Upper lobe of right lung (tissue), 1 donor: ENCODE measurements around the gene PCDHA13. TPM values are rescaled to one million over a fixed set of nuclear protein-coding genes. Genes with fewer than 3 reads are reported as not detected.
"Not testable (repeated sequence)": the region's sequence is repeated elsewhere in the genome, so short reads cannot be mapped to it uniquely, and the experiment has no call there.

Source experiments
- ATAC-seq: fragments of 200-7000 bp; cut with Tn5 transposase; one replicate; pipeline ENCODE4 v1.9.1; 2020; ENCODE audit warnings: mild to moderate bottlenecking, moderate library complexity
- DNase-seq: peaks from one replicate; pipeline ENCODE4 v3.0.0-alpha.2; 2020
- H3K27ac ChIP-seq: fragments of 200-600 bp; one replicate; pipeline ENCODE4 v1.8.0; 2022
- H3K27me3 ChIP-seq: fragments of 200-600 bp; one replicate; pipeline ENCODE4 v1.8.0; 2022; ENCODE audit warnings: mild to moderate bottlenecking
- H3K36me3 ChIP-seq: fragments of 200-600 bp; one replicate; pipeline ENCODE4 v1.8.0; 2022
- H3K4me1 ChIP-seq: fragments of 200-600 bp; one replicate; pipeline ENCODE4 v1.8.0; 2022
- H3K4me3 ChIP-seq: fragments of 200-600 bp; one replicate; pipeline ENCODE4 v1.8.0; 2022; ENCODE audit warnings: mild to moderate bottlenecking
- H3K9me3 ChIP-seq: fragments of 200-600 bp; one replicate; pipeline ENCODE4 v1.8.0; 2022
- intact Hi-C: fragments of 100-400 bp; cut with DNase I; formaldehyde crosslinking; loops from one replicate; pipeline ENCODE4 v1.11.0; 2022
- total RNA-seq: library from RNA; stranded (reverse); fragmentation: NEBNext Ultra II Directional; extraction: Animal tissue kit (Norgen Biotek cat#: 25700); gene quantifications from one replicate; pipeline ENCODE4 v1.2.1, GENCODE V29; 2021
- TF ChIP-seq, protein P1 (sequence below): fragments of 200-600 bp; IDR thresholded peaks from one replicate; pipeline ENCODE4 v1.8.0; 2022; ENCODE audit warnings: antibody characterized with exemption
- donor health status: DM: no; HTN: yes; CAD: no; lungs with severe emphysema.

PCDHA13 gene
- total RNA-seq, 1 donor from 2014 or later: 2.3 TPM

DNA sequence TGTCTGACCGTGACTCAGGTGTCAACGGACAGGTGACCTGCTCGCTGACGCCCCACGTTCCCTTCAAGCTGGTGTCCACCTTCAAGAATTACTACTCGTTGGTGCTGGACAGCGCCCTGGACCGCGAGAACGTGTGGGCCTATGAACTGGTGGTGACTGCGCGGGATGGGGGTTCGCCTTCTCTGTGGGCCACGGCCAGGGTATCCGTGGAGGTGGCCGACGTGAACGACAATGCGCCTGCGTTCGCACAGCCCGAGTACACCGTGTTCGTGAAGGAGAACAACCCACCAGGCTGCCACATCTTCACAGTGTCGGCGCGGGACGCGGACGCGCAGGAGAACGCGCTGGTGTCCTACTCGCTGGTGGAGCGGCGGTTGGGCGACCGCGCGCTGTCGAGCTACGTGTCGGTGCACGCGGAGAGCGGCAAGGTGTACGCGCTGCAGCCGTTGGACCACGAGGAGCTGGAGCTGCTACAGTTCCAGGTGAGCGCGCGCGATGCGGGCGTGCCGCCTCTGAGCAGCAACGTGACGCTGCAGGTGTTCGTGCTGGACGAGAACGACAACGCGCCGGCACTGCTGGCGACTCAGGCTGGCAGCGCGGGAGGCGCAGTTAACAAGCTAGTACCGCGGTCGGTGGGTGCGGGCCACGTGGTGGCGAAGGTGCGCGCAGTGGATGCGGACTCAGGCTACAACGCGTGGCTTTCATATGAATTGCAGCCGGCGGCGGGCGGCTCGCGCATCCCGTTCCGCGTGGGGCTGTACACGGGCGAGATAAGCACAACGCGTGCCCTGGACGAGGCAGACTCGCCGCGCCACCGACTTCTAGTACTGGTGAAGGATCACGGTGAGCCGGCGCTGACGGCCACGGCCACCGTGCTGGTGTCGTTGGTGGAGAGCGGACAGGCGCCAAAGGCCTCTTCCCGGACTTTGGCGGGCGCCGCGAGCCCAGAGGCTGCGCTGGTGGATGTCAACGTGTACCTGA, 11.4 kb upstream of the PCDHA13 start:
- Histone ChIP-seq H3K27me3 (peaks cover 4% of the 10 kb centered on the region), H3K27ac (no peak overlapping the region), H3K4me3 (no peak overlapping the region), H3K36me3 (no peaks in the 10 kb centered on the region), H3K9me3 (no peaks in the 10 kb centered on the region), H3K4me1 (no peaks in the 10 kb centered on the region)
- TF ChIP-seq, protein P1, sequence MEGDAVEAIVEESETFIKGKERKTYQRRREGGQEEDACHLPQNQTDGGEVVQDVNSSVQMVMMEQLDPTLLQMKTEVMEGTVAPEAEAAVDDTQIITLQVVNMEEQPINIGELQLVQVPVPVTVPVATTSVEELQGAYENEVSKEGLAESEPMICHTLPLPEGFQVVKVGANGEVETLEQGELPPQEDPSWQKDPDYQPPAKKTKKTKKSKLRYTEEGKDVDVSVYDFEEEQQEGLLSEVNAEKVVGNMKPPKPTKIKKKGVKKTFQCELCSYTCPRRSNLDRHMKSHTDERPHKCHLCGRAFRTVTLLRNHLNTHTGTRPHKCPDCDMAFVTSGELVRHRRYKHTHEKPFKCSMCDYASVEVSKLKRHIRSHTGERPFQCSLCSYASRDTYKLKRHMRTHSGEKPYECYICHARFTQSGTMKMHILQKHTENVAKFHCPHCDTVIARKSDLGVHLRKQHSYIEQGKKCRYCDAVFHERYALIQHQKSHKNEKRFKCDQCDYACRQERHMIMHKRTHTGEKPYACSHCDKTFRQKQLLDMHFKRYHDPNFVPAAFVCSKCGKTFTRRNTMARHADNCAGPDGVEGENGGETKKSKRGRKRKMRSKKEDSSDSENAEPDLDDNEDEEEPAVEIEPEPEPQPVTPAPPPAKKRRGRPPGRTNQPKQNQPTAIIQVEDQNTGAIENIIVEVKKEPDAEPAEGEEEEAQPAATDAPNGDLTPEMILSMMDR: no peak
- intact Hi-C loops: loop anchor here (10.0 kb wide), 1 partner anchor 174 kb away; no protein-coding TSS in a partner anchor
- DNase-seq: no peak
- peak; percentile 17 for ATAC-seq

- H3K4me1 ChIP-seq: no peaks in the 10 kb centered on the region
- intact Hi-C loops: loop anchor here (10.0 kb wide), 1 partner anchor 169 kb away; no protein-coding TSS in a partner anchor
- peak within 1 kb of the TSS; percentile 26 for H3K4me3 ChIP-seq
- no peaks in the 10 kb centered on the region for H3K9me3 ChIP-seq
- H3K27ac ChIP-seq: no peak within 1 kb of the TSS
- TF ChIP-seq, protein P1: peak; percentile 20
- peaks cover 12% of the 10 kb centered on the region for H3K27me3 ChIP-seq
- DNase-seq (no peak), ATAC-seq (peak; percentile 78)
- H3K36me3 ChIP-seq: no peaks in the 10 kb centered on the region
Observed at GRCh38 chr5:140875085-140876065, 6.5 kb upstream of the PCDHA13 start, which contains the start of gene PCDHA12. PCDHA12 (plus strand) TSS chr5:140875308; CDS start chr5:140875473, 165 bp downstream.

GRCh38 chr5:140876541-140877261, 5.2 kb upstream of the PCDHA13 start:
- H3K4me3 ChIP-seq, H3K27ac ChIP-seq, H3K9me3 ChIP-seq, DNase-seq, ATAC-seq, H3K4me1 ChIP-seq, H3K36me3 ChIP-seq: not testable (repeated sequence)
- peaks cover 12% of the 10 kb centered on the region for H3K27me3 ChIP-seq
- intact Hi-C loops: loop anchor here (10.0 kb wide), 1 partner anchor 168 kb away; no protein-coding TSS in a partner anchor

DNA sequence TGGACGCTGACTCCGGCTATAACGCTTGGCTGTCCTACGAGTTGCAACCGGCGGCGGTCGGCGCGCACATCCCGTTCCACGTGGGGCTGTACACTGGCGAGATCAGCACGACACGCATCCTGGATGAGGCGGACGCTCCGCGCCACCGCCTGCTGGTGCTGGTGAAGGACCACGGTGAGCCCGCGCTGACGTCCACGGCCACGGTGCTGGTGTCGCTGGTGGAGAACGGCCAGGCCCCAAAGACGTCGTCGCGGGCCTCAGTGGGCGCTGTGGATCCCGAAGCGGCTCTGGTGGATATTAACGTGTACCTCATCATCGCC, 4.7 kb upstream of the PCDHA13 start:
- peaks cover 12% of the 10 kb centered on the region for H3K27me3 ChIP-seq
- intact Hi-C loops: loop anchor here (10.0 kb wide), 1 partner anchor 168 kb away; no protein-coding TSS in a partner anchor
- no peak for DNase-seq

DNA sequence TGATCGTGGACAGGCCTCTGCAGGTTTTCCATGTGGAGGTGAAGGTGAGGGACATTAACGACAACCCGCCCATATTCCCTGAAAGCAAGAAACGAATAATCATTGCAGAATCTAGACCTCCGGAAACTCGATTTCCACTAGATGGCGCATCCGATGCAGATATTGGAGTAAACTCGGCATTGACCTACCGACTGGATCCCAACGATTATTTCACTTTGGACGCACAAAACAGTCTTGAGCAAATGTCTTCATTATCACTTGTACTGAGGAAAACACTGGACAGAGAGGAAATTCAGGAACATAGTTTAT, 621 bp downstream of the PCDHA13 start:
- ATAC-seq (peak; percentile 62), DNase-seq (no peak)
- H3K27me3 ChIP-seq: no peaks in the 10 kb centered on the region
- no peaks in the 10 kb centered on the region for H3K9me3 ChIP-seq
- H3K36me3 ChIP-seq: no peaks in the 10 kb centered on the region
- H3K27ac ChIP-seq: no peak overlapping the region
- H3K4me1 ChIP-seq: no peaks in the 10 kb centered on the region
- TF ChIP-seq, protein P1: no peak
- intact Hi-C loops: no loop called here
- peak overlapping the region; percentile 37 for H3K4me3 ChIP-seq

More for the DNA sequence above, 4.7 kb upstream of the PCDHA13 start:
- ATAC-seq: peak; percentile 40
- H3K4me1 ChIP-seq: no peaks in the 10 kb centered on the region
- no peak overlapping the region for H3K27ac ChIP-seq
- TF ChIP-seq, protein P1: no peak
- H3K4me3 ChIP-seq: no peak overlapping the region
- H3K9me3 ChIP-seq: no peaks in the 10 kb centered on the region
- no peaks in the 10 kb centered on the region for H3K36me3 ChIP-seq
